ENCODE data around the gene RAB40C. TPM values are rescaled to one million over a fixed set of nuclear protein-coding genes. Genes with fewer than 3 reads are reported as not detected.

The RAB40C gene
- total and polyA plus RNA-seq, 2 donors from 2014 or later = 18.1 to 24.0 TPM

DNA sequence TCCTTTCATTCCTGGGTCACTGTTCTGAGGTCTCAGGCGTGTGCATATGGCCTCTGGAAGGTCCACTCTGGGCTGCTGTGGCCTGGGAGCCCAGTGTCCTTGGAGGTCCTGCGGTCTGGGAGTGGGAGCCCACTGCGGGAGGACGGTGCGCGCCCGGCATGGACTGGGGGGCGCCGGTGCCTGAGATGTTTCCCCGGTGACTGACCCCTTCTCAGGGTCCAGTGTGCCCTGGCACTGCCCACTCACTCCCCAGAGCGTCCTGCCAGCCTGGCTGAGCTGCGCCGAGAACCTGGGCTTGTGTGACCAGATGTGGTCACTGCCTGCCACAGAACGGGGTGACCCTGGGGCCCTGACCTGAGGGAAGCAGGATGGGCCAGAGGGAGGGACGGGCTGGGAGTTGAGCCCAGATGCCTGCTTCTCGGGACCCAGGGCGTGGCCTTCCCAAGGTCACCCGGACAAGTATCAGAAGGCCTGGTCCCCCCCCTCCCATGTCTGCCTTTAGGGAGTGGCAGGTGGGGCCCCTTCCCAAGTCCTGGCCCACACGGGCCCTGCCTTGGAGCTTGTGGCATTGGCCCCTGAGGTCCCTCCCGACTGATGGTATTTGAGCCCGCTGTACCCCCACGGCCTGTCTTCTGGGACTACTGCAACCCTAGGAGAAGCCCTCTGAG, 84.5 kb downstream of the RAB40C start:
- Histone ChIP-seq H3K36me3 (ENCODE audit: control insufficient read depth in 2 of 3, insufficient read depth in 3 of 3, low read length in 3 of 3) (peaks cover 0 to 12% (median 10%) of the 10 kb centered on the region in 3 donors), H3K9ac (ENCODE audit: low read length in 3 of 3) (no peak overlapping the region), H3K4me3 (ENCODE audit: low read length in 3 of 3) (no peak overlapping the region), H3K27ac (ENCODE audit: low read depth in 2 of 2, low read length in 2 of 2) (no peak overlapping the region), H3K9me3 (ENCODE audit: control insufficient read depth in 2 of 3, insufficient read depth in 1 of 3, low read length in 3 of 3) (no peaks in the 10 kb centered on the region), H3K27me3 (ENCODE audit: control insufficient read depth, insufficient read depth, low read length) (no peaks in the 10 kb centered on the region), H3K4me1 (ENCODE audit: control insufficient read depth in 2 of 3, insufficient read depth in 2 of 3, low read depth in 1 of 3, low read length in 3 of 3) (peaks cover 0 to 9% (median 0%) of the 10 kb centered on the region in 3 donors)
- TF ChIP-seq, protein P1, sequence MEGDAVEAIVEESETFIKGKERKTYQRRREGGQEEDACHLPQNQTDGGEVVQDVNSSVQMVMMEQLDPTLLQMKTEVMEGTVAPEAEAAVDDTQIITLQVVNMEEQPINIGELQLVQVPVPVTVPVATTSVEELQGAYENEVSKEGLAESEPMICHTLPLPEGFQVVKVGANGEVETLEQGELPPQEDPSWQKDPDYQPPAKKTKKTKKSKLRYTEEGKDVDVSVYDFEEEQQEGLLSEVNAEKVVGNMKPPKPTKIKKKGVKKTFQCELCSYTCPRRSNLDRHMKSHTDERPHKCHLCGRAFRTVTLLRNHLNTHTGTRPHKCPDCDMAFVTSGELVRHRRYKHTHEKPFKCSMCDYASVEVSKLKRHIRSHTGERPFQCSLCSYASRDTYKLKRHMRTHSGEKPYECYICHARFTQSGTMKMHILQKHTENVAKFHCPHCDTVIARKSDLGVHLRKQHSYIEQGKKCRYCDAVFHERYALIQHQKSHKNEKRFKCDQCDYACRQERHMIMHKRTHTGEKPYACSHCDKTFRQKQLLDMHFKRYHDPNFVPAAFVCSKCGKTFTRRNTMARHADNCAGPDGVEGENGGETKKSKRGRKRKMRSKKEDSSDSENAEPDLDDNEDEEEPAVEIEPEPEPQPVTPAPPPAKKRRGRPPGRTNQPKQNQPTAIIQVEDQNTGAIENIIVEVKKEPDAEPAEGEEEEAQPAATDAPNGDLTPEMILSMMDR (IDR thresholded peaks at IDR 0.05; ENCODE audit: borderline replicate concordance, extremely low read depth, insufficient read depth) = no peak
- DNase-seq = no peak
- intact Hi-C loops (cut with DNase I) = no loop called here
- FAIRE-seq = no peak

DNA sequence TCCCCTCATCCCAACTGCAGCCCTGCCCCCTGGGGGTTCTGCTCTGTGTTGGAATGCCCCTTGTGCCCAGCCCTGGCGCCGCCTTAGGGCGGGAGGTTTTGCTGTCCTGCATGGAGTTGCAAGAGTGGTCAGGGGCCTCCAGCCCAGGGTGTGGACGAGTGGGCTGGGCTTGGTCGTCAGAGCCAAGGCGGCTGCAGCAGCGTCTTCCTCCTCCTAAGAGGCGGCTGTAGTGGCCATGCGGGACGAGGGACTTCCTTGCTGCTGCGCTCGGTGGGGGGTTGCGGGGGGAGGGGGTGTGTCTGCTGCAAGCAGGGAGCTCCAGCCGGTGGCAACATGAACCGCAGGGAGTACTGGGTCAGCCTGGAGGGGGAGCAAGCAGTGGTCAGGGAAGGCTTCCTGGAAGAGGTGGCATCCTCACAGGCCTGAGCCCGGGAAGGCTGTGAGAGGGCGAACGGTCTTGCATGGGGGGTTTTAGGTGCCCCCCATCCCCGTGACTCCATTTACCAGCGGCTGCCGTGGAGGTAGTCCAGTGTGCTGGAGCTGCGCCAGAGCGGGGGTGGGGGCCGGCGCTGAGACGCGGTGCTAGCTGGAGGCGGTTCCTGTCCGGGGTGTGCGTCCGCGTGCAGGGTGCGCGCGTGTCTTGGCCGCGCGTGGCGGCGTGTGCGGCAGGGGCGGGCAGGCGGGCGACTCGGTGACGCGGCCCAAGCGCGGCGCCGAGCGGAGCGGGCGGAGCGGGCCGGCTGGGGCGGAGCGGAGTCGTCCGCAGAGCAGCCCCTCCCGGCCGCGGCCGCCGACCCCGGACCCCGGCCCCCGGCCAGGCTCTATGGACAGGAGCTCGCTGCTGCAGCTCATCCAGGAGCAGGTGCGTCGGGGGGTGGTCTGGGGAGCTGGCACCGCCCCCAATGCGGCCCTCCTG, 85.4 kb downstream of the RAB40C start, which contains the start of gene RHBDL1:
RHBDL1 (plus strand) TSS at position 704 of the 916 bp plus-strand sequence; CDS start at position 824, 120 bp downstream.
- no peak within 1 kb of the TSS for H3K27ac ChIP-seq (ENCODE audit: low read depth in 2 of 2, low read length in 2 of 2)
- no peaks in the 10 kb centered on the region for H3K27me3 ChIP-seq (ENCODE audit: control insufficient read depth, insufficient read depth, low read length)
- H3K9ac ChIP-seq (ENCODE audit: low read length in 3 of 3) = no peak within 1 kb of the TSS
- peak in 4 of 5 donors; percentile 42 to 77 (median 58) for DNase-seq
- H3K36me3 ChIP-seq (ENCODE audit: control insufficient read depth in 2 of 3, insufficient read depth in 3 of 3, low read length in 3 of 3) = peaks cover 0 to 10% (median 9%) of the 10 kb centered on the region in 3 donors
- no peak for FAIRE-seq
- intact Hi-C loops (cut with DNase I) = no loop called here
- peak within 1 kb of the TSS in 1 of 3 donors; percentile 32 for H3K4me3 ChIP-seq (ENCODE audit: low read length in 3 of 3)
- peaks cover 0 to 10% (median 0%) of the 10 kb centered on the region in 3 donors for H3K4me1 ChIP-seq (ENCODE audit: control insufficient read depth in 2 of 3, insufficient read depth in 2 of 3, low read depth in 1 of 3, low read length in 3 of 3)
- TF ChIP-seq, protein P1 (IDR thresholded peaks at IDR 0.05; ENCODE audit: borderline replicate concordance, extremely low read depth, insufficient read depth) = no peak
- H3K9me3 ChIP-seq (ENCODE audit: control insufficient read depth in 2 of 3, insufficient read depth in 1 of 3, low read length in 3 of 3) = no peaks in the 10 kb centered on the region

DNA sequence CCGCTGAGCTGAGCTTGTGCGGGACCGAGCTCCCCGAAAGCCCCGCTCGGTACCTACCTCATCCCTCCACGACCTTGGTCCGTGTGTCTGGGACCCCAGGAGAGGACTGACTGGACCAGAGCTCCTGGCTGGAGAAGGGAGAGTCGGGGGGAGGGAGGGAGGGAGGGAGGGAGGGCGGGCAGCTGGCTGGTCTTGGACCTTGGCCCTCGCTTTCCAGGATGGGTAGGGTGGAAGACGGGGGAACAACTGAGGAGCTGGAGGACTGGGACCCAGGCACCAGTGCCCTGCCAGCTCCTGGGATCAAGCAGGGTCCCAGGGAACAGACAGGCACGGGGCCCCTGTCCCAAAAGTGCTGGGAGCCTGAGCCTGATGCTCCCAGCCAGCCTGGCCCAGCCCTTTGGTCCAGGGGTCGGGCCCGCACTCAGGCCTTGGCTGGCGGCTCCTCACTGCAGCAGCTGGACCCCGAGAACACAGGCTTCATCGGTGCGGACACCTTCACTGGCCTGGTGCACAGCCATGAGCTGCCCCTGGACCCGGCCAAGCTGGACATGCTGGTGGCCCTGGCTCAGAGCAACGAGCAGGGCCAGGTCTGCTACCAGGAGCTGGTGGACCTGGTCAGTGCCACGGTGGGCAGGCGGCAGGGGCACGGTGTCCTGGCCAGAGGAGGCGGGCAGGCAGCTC, 86.2 kb downstream of the RAB40C start:
- no peak overlapping the region for H3K9ac ChIP-seq (ENCODE audit: low read length in 3 of 3)
- DNase-seq (no peak), FAIRE-seq (no peak)
- no peaks in the 10 kb centered on the region for H3K27me3 ChIP-seq (ENCODE audit: control insufficient read depth, insufficient read depth, low read length)
- H3K4me3 ChIP-seq (ENCODE audit: low read length in 3 of 3) = no peak overlapping the region
- peaks cover 0 to 10% (median under 1%) of the 10 kb centered on the region in 3 donors for H3K36me3 ChIP-seq (ENCODE audit: control insufficient read depth in 2 of 3, insufficient read depth in 3 of 3, low read length in 3 of 3)
- TF ChIP-seq, protein P1 (IDR thresholded peaks at IDR 0.05; ENCODE audit: borderline replicate concordance, extremely low read depth, insufficient read depth) = no peak
- intact Hi-C loops (cut with DNase I) = no loop called here
- H3K9me3 ChIP-seq (ENCODE audit: control insufficient read depth in 2 of 3, insufficient read depth in 1 of 3, low read length in 3 of 3) = no peaks in the 10 kb centered on the region
- peaks cover 0 to 13% (median under 1%) of the 10 kb centered on the region in 3 donors for H3K4me1 ChIP-seq (ENCODE audit: control insufficient read depth in 2 of 3, insufficient read depth in 2 of 3, low read depth in 1 of 3, low read length in 3 of 3)
- H3K27ac ChIP-seq (ENCODE audit: low read depth in 2 of 2, low read length in 2 of 2) = no peak overlapping the region

Measured in kidney (tissue), 14 donors.